Right lobe of liver (tissue), 6 donors: ENCODE data around the gene CHKB. TPM values are rescaled to one million over a fixed set of nuclear protein-coding genes. Genes with fewer than 3 reads are reported as not detected.
A peak's percentile ranks its signal among the peaks of the same experiment; 100 is the strongest.

ENCODE experiments used
- ATAC-seq, 4 donors: fragments of 200-7000 bp; cut with Tn5 transposase; one replicate each; pipeline ENCODE4 v1.9.1; 2020; ENCODE audit warnings: mild to moderate bottlenecking in 4 of 4, moderate library complexity in 4 of 4
- DNase-seq, 3 donors: peaks; one replicate each; pipeline ENCODE4 v3.0.0-alpha.2; 2020
- H3K27ac ChIP-seq, 3 donors: fragments of 200-600 bp; one replicate each; pipeline ENCODE4 v1.8.0; 2022
- H3K27me3 ChIP-seq, 2 donors: fragments of 200-600 bp; one replicate each; pipeline ENCODE4 v1.8.0; 2022
- H3K36me3 ChIP-seq, 4 donors: fragments of 200-600 bp; sonication (generic) in 1 of 4; one replicate each; pipeline versions ENCODE4 v1.5.1 to v1.8.0; 2017 to 2022; ENCODE audit warnings: control low read depth in 1 of 4
- H3K4me1 ChIP-seq, 4 donors: fragments of 200-600 bp; sonication (generic) in 1 of 4; one replicate each; pipeline versions ENCODE4 v1.5.1 to v1.8.0; 2017 to 2022; ENCODE audit warnings: control low read depth in 1 of 4
- H3K4me3 ChIP-seq, 3 donors: fragments of 200-600 bp; one replicate each; pipeline ENCODE4 v1.8.0; 2022
- H3K9me3 ChIP-seq, 4 donors: fragments of 200-600 bp; sonication (generic) in 1 of 4; one replicate each; pipeline versions ENCODE4 v1.5.1 to v1.8.0; 2017 to 2022; ENCODE audit warnings: control low read depth in 1 of 4
- POLR2A ChIP-seq: fragments of 450-650 bp; IDR thresholded peaks from one replicate; pipeline ENCODE4 v1.6.1; 2017; ENCODE audit warnings: antibody characterized with exemption, mild to moderate bottlenecking
- WGBS: methylation state at CpG from one replicate; pipeline ENCODE4 v1.1.6; 2018; ENCODE audit warnings: low coverage, low lambda C conversion rate; ENCODE audit not compliant: insufficient coverage; ENCODE audit errors: missing lambda C conversion rate; 5-methylcytosine and 5-hydroxymethylcytosine counted together
- intact Hi-C, 2 donors: fragments of 100-400 bp; cut with DNase I; formaldehyde crosslinking; loops; one replicate each; pipeline versions ENCODE4 v1.11.2 to v1.14.1; 2022
- total RNA-seq, 6 experiments: library from RNA; depleted of rRNA in 2 of 6; stranded (reverse); fragments of >200 nt in 2 of 6; fragmentation: NEBNext Ultra II Directional in 3 of 6; extraction: Animal tissue kit (Norgen Biotek cat#: 25700) in 3 of 6; gene quantifications; one replicate each; pipeline versions ENCODE4 v1.1.0 to v1.2.4, GENCODE V29; 2016 to 2023
- TF ChIP-seq, protein P1 (sequence below), 4 donors: fragments of 200-600 bp in 3 of 4; fragments of 450-650 bp in 1 of 4; IDR thresholded peaks; one replicate each; pipeline versions ENCODE4 v1.5.1 to v1.8.0; 2016 to 2022; ENCODE audit warnings: antibody characterized with exemption in 4 of 4, mild to moderate bottlenecking in 2 of 4
- donor health status: DM: no; HTN: yes; CAD: no.
- donor health status: DM: no; HTN: no; CAD: no.
- donor health status: DM: no; HTN: no; CAD: no.
- donor health status: DM: no; HTN: yes; CAD: no.
- donor health status: DM: no; HTN: yes; CAD: no.

Gene CHKB
- total RNA-seq, 6 experiments from 2014 or later: 10.9 to 43.4 (median 26.7) TPM

DNA sequence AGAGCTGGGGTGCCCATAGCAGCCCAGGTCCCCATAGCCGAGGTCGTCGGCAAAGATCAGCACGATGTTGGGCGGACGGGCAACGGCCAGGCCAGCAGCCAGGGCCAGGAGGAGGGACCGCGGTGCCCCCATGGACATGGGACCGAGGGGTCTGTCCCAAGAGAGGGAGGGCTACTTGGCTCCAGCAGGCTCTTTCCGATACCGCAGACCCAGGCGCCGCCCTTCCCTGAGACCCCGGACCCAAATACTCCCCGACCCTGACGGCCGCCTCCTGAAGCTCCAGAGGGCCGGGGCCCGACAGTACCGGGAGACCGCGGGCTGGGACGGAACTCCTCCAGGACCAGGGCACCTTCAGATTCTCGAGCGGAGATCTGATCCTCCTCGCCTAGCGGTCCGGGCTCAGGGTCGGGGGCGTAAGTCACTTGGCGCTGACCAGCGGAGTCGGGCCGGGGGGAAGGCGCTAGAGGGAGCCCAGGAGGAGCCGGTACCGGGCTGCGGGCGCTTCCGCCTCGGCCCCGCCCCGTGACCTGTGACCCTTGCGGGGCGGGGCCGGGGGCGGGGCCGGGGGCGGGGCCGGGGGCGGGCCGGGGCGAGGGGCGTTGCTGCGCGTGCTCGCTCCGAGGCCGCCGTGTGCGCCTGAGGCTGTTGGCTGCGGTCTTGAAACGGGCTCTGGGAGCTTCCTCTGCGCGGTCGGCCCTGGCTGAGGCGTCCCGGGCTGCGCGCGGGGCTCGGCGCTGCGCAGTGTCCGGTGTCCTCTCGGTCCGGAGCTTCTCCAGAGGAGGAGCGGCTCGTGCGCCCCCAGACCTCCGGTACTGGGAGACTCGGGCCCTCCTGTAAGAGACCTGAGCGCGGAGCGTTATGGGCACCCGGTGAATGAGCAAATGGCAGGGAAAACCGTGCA lies 45.2 kb upstream of the CHKB start, which contains the start of gene ARSA:
ARSA (minus strand) TSS at position 511 of the 901 bp plus-strand sequence; CDS start at position 138, 373 bp downstream.
- Histone ChIP-seq H3K27ac (peak within 1 kb of the TSS; percentile 65 to 75 (median 67)), H3K4me3 (peak within 1 kb of the TSS; percentile 85 to 89 (median 87)), H3K27me3 (no peaks in the 10 kb centered on the region), H3K4me1 (peaks cover 0 to 6% (median 0%) of the 10 kb centered on the region in 4 donors), H3K9me3 (no peaks in the 10 kb centered on the region), H3K36me3 (no peaks in the 10 kb centered on the region)
- DNase-seq (peak; percentile 88 to 91 (median 91)), ATAC-seq (peak; percentile 86 to 93 (median 90))
- no CpG with 5 or more reads among the region's 88 CpGs for WGBS
- peak; percentile 82 for TF ChIP-seq POLR2A
- TF ChIP-seq, protein P1, sequence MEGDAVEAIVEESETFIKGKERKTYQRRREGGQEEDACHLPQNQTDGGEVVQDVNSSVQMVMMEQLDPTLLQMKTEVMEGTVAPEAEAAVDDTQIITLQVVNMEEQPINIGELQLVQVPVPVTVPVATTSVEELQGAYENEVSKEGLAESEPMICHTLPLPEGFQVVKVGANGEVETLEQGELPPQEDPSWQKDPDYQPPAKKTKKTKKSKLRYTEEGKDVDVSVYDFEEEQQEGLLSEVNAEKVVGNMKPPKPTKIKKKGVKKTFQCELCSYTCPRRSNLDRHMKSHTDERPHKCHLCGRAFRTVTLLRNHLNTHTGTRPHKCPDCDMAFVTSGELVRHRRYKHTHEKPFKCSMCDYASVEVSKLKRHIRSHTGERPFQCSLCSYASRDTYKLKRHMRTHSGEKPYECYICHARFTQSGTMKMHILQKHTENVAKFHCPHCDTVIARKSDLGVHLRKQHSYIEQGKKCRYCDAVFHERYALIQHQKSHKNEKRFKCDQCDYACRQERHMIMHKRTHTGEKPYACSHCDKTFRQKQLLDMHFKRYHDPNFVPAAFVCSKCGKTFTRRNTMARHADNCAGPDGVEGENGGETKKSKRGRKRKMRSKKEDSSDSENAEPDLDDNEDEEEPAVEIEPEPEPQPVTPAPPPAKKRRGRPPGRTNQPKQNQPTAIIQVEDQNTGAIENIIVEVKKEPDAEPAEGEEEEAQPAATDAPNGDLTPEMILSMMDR (IDR thresholded peaks at IDR 0.05): peak in 3 of 4 donors; percentile 38 to 65 (median 47)
- intact Hi-C loops: loop anchor here in 1 of 2 donors (5.0 kb wide), 1 partner anchor 69 kb away; no protein-coding TSS in a partner anchor

DNA sequence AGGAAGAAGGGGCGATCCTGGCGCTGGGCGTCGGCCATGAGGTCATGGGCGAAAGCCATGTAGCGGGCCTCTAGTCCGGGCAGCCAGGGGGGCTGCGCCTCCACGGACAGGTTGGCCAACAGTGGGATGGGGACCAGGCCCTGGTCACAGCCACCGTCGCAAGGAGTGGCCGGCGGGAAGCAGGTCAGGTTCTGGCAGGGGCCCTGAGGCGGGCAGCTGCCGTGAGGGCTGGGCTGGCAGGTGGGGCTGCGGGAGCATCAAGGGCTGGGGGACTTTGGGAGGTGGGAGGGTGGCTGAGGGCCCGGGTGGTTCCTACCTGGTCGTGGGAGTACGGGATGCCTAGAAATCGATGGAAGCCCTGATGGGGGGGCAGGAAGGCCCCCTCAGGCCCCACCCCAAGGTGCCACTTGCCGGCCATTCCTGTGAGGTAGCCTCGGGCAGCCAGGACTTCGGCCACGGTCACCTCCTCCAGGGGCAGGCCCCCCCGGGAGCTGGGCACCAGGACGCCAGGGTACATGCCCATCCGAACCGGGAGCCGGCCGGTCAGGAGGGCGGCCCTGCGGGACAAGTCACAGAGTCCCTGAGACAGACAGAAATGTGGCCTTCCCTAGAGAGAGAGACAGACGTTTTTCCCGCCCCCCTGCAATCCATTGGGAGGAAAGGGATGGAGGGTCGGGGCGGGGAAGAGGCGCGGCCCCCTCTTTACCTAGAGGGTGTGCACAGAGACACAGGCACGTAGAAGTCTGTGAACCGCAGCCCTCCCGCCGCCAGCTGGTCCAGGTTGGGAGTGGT lies 44.4 kb upstream of the CHKB start:
- intact Hi-C loops: loop anchor here in 1 of 2 donors (5.0 kb wide), 1 partner anchor 70 kb away; no protein-coding TSS in a partner anchor
- TF ChIP-seq, protein P1 (IDR thresholded peaks at IDR 0.05): no peak
- no peak for TF ChIP-seq POLR2A
- H3K27ac ChIP-seq: peak overlapping the region; percentile 40 to 67 (median 64)
- peak overlapping the region; percentile 85 to 89 (median 87) for H3K4me3 ChIP-seq
- no peaks in the 10 kb centered on the region for H3K9me3 ChIP-seq
- peak in 1 of 3 donors; percentile 50 for DNase-seq
- H3K27me3 ChIP-seq: no peaks in the 10 kb centered on the region
- ATAC-seq: no peak
- 50% methylated on average over 4 of the region's 42 CpGs for WGBS
- H3K4me1 ChIP-seq: peaks cover 0 to 12% (median 2%) of the 10 kb centered on the region in 4 donors
- H3K36me3 ChIP-seq: no peaks in the 10 kb centered on the region

DNA sequence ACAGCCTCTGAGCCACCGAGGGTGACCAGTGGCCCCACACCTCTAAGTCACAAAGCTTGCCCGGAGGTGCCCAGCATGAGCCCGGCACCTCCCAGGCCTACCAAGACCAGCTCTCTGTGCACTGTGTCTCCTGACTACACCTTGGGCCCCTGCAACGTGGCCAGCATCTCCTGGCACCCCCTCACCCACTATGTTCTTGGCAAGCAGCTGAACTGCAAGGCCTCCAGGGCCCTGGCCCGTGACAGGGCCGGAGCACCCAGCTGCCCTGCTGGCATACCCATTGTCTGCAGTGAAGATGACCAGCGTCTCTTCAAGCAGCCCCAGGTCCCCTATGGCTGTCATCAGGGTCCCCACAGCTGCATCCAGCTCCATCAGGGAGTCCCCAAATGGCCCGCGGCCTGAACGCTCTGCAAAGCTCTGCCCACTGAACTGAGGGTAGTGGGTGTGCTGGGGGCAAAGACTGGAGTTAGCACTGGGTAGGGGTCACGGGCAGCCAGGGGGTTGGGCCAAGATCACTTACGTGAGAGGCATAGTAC lies 43.7 kb upstream of the CHKB start:
- Histone ChIP-seq H3K9me3 (no peaks in the 10 kb centered on the region), H3K27me3 (no peaks in the 10 kb centered on the region), H3K4me1 (peaks cover 0 to 19% (median 5%) of the 10 kb centered on the region in 4 donors), H3K36me3 (no peaks in the 10 kb centered on the region), H3K27ac (no peak overlapping the region), H3K4me3 (no peak overlapping the region)
- TF ChIP-seq, protein P1 (IDR thresholded peaks at IDR 0.05): no peak
- no peak for TF ChIP-seq POLR2A
- DNase-seq: no peak
- ATAC-seq: no peak
- 92% methylated on average over 4 of the region's 12 CpGs for WGBS
- intact Hi-C loops: loop anchor here in 1 of 2 donors (5.0 kb wide), 1 partner anchor 71 kb away; no protein-coding TSS in a partner anchor
